Activated CD8-positive, alpha-beta T cell treated with anti-CD3 and anti-CD28 coated beads for 36 hours (primary cell): ENCODE data around the gene DCTN5. TPM values are rescaled to one million over a fixed set of nuclear protein-coding genes. Genes with fewer than 3 reads are reported as not detected.

Experiments used
- ATAC-seq: fragments of 200-7000 bp; cut with Tn5 transposase; one replicate; pipeline ENCODE4 v1.10.0; 2021; ENCODE audit warnings: mild to moderate bottlenecking, moderate library complexity
- CTCF ChIA-PET: fragments of 350-600 bp; sonication (Branson Sonifier 250); formaldehyde crosslinking; loops from one replicate; lab custom pipeline; 2021; ENCODE audit warnings: antibody characterized with exemption; lab: Charles Lee
- POLR2A ChIA-PET: fragments of 350-600 bp; sonication (Branson Sonifier 250); formaldehyde crosslinking; loops from one replicate; lab custom pipeline; 2021; ENCODE audit warnings: antibody characterized with exemption; lab: Charles Lee
- DNase-seq: peaks from one replicate; pipeline ENCODE4 v3.0.0-alpha.2; 2020
- H3K27ac Mint-ChIP-seq: one replicate; pipeline ENCODE4 v1.8.0; 2021; ENCODE audit warnings: mild to moderate bottlenecking, mixed read lengths
- H3K27me3 Mint-ChIP-seq: one replicate; pipeline ENCODE4 v1.8.0; 2021; ENCODE audit warnings: mixed read lengths
- H3K36me3 Mint-ChIP-seq: one replicate; pipeline ENCODE4 v1.8.0; 2021; ENCODE audit warnings: low read depth, mixed read lengths
- H3K4me1 Mint-ChIP-seq: one replicate; pipeline ENCODE4 v1.8.0; 2021; ENCODE audit warnings: low read depth, mixed read lengths
- H3K4me3 Mint-ChIP-seq: one replicate; pipeline ENCODE4 v1.8.0; 2021; ENCODE audit warnings: mild to moderate bottlenecking, moderate library complexity, mixed read lengths
- H3K9me3 Mint-ChIP-seq: one replicate; pipeline ENCODE4 v1.8.0; 2021; ENCODE audit warnings: mixed read lengths
- intact Hi-C: fragments of 100-400 bp; cut with micrococcal nuclease; formaldehyde crosslinking; loops from one replicate; pipeline ENCODE4 v1.10.0; 2022
- total RNA-seq, 2 experiments: library from RNA; stranded (reverse); gene quantifications; one replicate each; pipeline ENCODE4 v1.2.3, GENCODE V29; 2021
- TF ChIP-seq, protein P1 (sequence below): fragments of 200-600 bp; IDR thresholded peaks from one replicate; pipeline ENCODE4 v1.8.0; 2022; ENCODE audit warnings: antibody characterized with exemption, mild to moderate bottlenecking

Gene DCTN5
- total RNA-seq, 2 experiments from 2014 or later, result 51.3 to 54.1 TPM

DNA sequence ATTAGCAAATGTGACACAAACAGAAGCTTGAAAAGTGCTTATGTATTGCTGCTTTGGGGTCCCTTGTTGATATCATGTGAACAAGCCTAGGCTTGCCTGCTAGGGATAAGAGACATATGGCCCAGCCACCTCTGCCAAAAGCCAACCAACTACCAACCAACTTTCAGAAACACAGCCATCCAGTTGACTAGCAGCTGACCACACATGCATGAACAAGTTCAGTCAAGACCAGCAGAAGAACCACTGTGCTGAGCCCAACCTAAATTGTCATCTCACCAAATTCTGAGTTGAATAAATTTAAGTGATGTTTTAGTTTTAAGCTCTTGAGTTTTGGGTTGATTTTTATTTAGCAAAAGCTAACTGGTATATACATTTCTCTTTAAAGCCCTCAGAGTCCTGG is 68.3 kb downstream of the DCTN5 start:
- H3K9me3 Mint-ChIP-seq, result peaks cover 11% of the 10 kb centered on the region

GRCh38 chr16:23710008-23710407 is 68.7 kb downstream of the DCTN5 start:
- Mint-ChIP-seq H3K27ac (no peak overlapping the region), H3K4me3 (no peak overlapping the region), H3K9me3 (peaks cover 11% of the 10 kb centered on the region), H3K4me1 (no peaks in the 10 kb centered on the region), H3K36me3 (no peaks in the 10 kb centered on the region), H3K27me3 (peaks cover 21% of the 10 kb centered on the region)
- CTCF ChIA-PET, result interaction anchor here (1.3 kb wide), 1 partner anchor 33 kb away, joined by 5 read pairs; no protein-coding TSS in a partner anchor
- POLR2A ChIA-PET, result no interaction called here
- ATAC-seq (no peak), DNase-seq (no peak)
- TF ChIP-seq, protein P1, sequence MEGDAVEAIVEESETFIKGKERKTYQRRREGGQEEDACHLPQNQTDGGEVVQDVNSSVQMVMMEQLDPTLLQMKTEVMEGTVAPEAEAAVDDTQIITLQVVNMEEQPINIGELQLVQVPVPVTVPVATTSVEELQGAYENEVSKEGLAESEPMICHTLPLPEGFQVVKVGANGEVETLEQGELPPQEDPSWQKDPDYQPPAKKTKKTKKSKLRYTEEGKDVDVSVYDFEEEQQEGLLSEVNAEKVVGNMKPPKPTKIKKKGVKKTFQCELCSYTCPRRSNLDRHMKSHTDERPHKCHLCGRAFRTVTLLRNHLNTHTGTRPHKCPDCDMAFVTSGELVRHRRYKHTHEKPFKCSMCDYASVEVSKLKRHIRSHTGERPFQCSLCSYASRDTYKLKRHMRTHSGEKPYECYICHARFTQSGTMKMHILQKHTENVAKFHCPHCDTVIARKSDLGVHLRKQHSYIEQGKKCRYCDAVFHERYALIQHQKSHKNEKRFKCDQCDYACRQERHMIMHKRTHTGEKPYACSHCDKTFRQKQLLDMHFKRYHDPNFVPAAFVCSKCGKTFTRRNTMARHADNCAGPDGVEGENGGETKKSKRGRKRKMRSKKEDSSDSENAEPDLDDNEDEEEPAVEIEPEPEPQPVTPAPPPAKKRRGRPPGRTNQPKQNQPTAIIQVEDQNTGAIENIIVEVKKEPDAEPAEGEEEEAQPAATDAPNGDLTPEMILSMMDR, result no peak
- intact Hi-C loops, result no loop called here

More for the DNA sequence above, 68.3 kb downstream of the DCTN5 start:
- no peak for DNase-seq
- ChIA-PET POLR2A (no interaction called here), CTCF (interaction anchor here (1.3 kb wide), 1 partner anchor 33 kb away, joined by 5 read pairs; no protein-coding TSS in a partner anchor)
- no peak for ATAC-seq
- Mint-ChIP-seq H3K27ac (no peak overlapping the region), H3K27me3 (peaks cover 18% of the 10 kb centered on the region), H3K4me1 (no peaks in the 10 kb centered on the region), H3K4me3 (no peak overlapping the region), H3K36me3 (no peaks in the 10 kb centered on the region)
- TF ChIP-seq, protein P1, result no peak
- intact Hi-C loops, result no loop called here

DNA sequence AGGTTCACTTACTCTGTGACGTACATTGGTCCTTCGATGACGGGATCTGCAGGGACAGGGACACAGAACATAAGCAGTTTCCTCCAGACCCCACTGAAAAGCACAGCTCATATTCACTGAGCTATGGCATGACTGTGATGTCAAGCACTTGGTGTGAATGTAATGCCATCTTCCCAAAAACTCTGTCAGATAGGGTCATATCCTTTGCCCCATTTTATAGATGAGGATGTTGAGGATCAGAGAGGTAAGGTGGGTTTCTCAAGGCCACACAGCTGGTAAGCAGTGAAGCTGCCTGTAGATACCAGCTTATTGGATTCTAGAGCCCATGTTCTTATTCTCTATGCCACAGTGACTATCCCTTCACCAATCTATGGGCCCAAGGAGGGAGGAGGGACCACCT is 69.2 kb downstream of the DCTN5 start:
- Mint-ChIP-seq H3K4me1 (no peaks in the 10 kb centered on the region), H3K4me3 (no peak overlapping the region), H3K9me3 (peaks cover 11% of the 10 kb centered on the region), H3K27ac (no peak overlapping the region), H3K36me3 (no peaks in the 10 kb centered on the region), H3K27me3 (peaks cover 22% of the 10 kb centered on the region)
- ChIA-PET CTCF (interaction anchor here (1.3 kb wide), 1 partner anchor 34 kb away, joined by 5 read pairs; no protein-coding TSS in a partner anchor), POLR2A (no interaction called here)
- DNase-seq, result no peak
- TF ChIP-seq, protein P1, result no peak
- ATAC-seq, result no peak
- intact Hi-C loops, result no loop called here

GRCh38 chr16:23711785-23712184 is 70.5 kb downstream of the DCTN5 start:
- Mint-ChIP-seq H3K4me3 (no peak overlapping the region), H3K36me3 (no peaks in the 10 kb centered on the region), H3K27ac (no peak overlapping the region), H3K4me1 (no peaks in the 10 kb centered on the region), H3K9me3 (peaks cover 11% of the 10 kb centered on the region), H3K27me3 (peaks cover 26% of the 10 kb centered on the region)
- DNase-seq, result no peak
- CTCF ChIA-PET, result no interaction called here
- POLR2A ChIA-PET, result no interaction called here
- intact Hi-C loops, result no loop called here
- no peak for ATAC-seq
- TF ChIP-seq, protein P1, result no peak

GRCh38 chr16:23712976-23713375 is 71.7 kb downstream of the DCTN5 start, which contains the start of gene ERN2:
Gene ERN2, minus strand, starts transcription at chr16:23713222. Its CDS starts 35 bp downstream, at chr16:23713187.
- DNase-seq (no peak), ATAC-seq (no peak)
- TF ChIP-seq, protein P1, result no peak
- Mint-ChIP-seq H3K36me3 (no peaks in the 10 kb centered on the region), H3K27ac (no peak within 1 kb of the TSS), H3K4me1 (no peaks in the 10 kb centered on the region), H3K27me3 (peaks cover 28% of the 10 kb centered on the region), H3K9me3 (peaks cover 11% of the 10 kb centered on the region), H3K4me3 (no peak within 1 kb of the TSS)
- CTCF ChIA-PET, result no interaction called here
- intact Hi-C loops, result no loop called here
- POLR2A ChIA-PET, result no interaction called here
